Glutamatergic neuron (in vitro differentiated cells): ENCODE measurements around the gene TGFBRAP1. TPM values are rescaled to one million over a fixed set of nuclear protein-coding genes. Genes with fewer than 3 reads are reported as not detected.
A peak's percentile ranks its signal among the peaks of the same experiment; 100 is the strongest.

Source experiments
- DNase-seq: peaks from one replicate; pipeline ENCODE4 v3.0.0; 2022
- H3K27ac Mint-ChIP-seq: one replicate; pipeline ENCODE4 v1.8.0; 2020; ENCODE audit warnings: mild to moderate bottlenecking, mixed read lengths, inconsistent platforms; ENCODE audit not compliant: unreplicated experiment
- H3K27me3 Mint-ChIP-seq: one replicate; pipeline ENCODE4 v1.8.0; 2020; ENCODE audit warnings: mild to moderate bottlenecking, moderate library complexity, mixed read lengths, inconsistent platforms; ENCODE audit not compliant: unreplicated experiment
- H3K36me3 Mint-ChIP-seq: one replicate; pipeline ENCODE4 v1.8.0; 2020; ENCODE audit warnings: mild to moderate bottlenecking, mixed read lengths, inconsistent platforms; ENCODE audit not compliant: unreplicated experiment
- H3K4me1 Mint-ChIP-seq: one replicate; pipeline ENCODE4 v1.8.0; 2020; ENCODE audit warnings: mild to moderate bottlenecking, low read depth, mixed read lengths, inconsistent platforms; ENCODE audit not compliant: unreplicated experiment
- H3K4me3 Mint-ChIP-seq: one replicate; pipeline ENCODE4 v1.8.0; 2020; ENCODE audit warnings: mild to moderate bottlenecking, mixed read lengths, inconsistent platforms; ENCODE audit not compliant: unreplicated experiment
- H3K9me3 Mint-ChIP-seq: one replicate; pipeline ENCODE4 v1.8.0; 2020; ENCODE audit warnings: mild to moderate bottlenecking, moderate library complexity, mixed read lengths, inconsistent platforms; ENCODE audit not compliant: unreplicated experiment
- CTCF ChIP-seq: fragments of 200-600 bp; sonication (generic); IDR thresholded peaks from one replicate; pipeline ENCODE4 v1.5.0; 2021; ENCODE audit not compliant: partially characterized antibody, unreplicated experiment
- total RNA-seq: library from RNA; stranded (reverse); fragmentation: NEBNext Ultra II Directional; extraction: Animal tissue kit (Norgen Biotek cat#: 25700); gene quantifications from one replicate; pipeline ENCODE4 v1.2.1, GENCODE V29; 2021; ENCODE audit not compliant: unreplicated experiment

Gene TGFBRAP1
- total RNA-seq, 1 donor from 2014 or later: 14.9 TPM

DNA sequence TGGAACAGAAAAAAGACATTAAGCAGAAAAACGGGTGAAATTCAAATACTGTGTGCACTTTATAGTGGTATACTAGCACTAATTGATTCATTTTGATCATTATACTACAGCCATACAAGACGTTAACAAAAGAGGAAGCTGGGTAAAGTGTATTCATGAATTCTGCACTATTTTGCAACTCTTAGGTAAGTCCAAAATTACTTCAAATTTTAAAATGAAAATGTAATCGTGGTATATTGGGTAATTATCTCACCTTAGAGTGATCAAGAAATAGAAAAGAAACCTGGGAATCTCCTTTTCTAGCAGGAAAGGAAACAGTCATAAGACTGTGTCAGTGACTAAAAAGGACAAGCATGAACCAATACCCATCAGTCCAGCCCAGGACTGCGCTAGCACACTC is 5.4 kb downstream of the TGFBRAP1 start:
- Mint-ChIP-seq H3K36me3 (no peaks in the 10 kb centered on the region), H3K4me3 (no peak overlapping the region), H3K4me1 (peaks cover 12% of the 10 kb centered on the region), H3K9me3 (peaks cover 2% of the 10 kb centered on the region), H3K27me3 (peaks cover under 1% of the 10 kb centered on the region), H3K27ac (no peak overlapping the region)
- no peak for DNase-seq
- no peak for TF ChIP-seq CTCF

- no peaks in the 10 kb centered on the region for H3K9me3 Mint-ChIP-seq
- TF ChIP-seq CTCF: no peak
- H3K4me3 Mint-ChIP-seq: no peak overlapping the region
- no peaks in the 10 kb centered on the region for H3K27me3 Mint-ChIP-seq
- H3K36me3 Mint-ChIP-seq: no peaks in the 10 kb centered on the region
- H3K27ac Mint-ChIP-seq: no peak overlapping the region
- DNase-seq: no peak
- peaks cover 7% of the 10 kb centered on the region for H3K4me1 Mint-ChIP-seq
Observed at GRCh38 chr2:105323111-105323510, 6.4 kb downstream of the TGFBRAP1 start.

DNA sequence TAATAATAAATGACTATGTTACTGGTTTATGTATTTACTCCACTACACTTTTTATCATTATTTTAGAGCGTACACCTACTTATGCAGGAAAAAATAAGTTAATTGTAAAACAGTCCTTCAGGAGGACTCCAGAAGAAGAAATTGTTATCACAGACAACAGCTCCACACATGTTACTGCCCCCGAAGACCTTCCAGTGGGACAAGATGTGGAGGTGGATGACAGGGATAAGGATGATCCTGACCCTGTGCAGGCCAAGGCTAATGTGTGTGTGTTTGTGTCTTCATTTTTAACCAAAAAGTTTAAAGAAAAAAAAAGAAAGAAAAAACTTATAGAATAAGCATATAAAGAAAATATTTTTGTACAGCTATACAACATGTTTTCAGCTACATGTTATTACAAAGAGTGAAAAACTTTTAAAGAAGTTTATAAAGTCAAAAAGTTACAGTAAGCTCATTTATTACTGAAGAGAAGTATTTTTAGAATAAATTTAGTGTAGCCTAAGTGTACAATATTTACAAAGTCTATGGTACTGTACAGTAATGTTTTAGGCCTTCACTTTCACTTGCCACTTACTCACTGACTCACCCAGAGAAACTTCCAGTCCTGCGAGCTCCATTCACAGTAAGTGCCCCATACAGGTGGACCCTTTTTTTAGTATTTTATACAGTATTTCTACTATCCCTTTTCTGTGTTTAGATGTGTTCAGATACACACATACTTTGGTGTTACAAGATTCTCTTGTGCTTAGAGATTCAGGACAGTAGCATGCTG is 7.5 kb downstream of the TGFBRAP1 start:
- no peak overlapping the region for H3K4me3 Mint-ChIP-seq
- H3K27me3 Mint-ChIP-seq: no peaks in the 10 kb centered on the region
- no peaks in the 10 kb centered on the region for H3K36me3 Mint-ChIP-seq
- no peak for TF ChIP-seq CTCF
- peak overlapping the region; percentile 17 for H3K27ac Mint-ChIP-seq
- H3K9me3 Mint-ChIP-seq: no peaks in the 10 kb centered on the region
- no peak for DNase-seq
- peaks cover 7% of the 10 kb centered on the region for H3K4me1 Mint-ChIP-seq

DNA sequence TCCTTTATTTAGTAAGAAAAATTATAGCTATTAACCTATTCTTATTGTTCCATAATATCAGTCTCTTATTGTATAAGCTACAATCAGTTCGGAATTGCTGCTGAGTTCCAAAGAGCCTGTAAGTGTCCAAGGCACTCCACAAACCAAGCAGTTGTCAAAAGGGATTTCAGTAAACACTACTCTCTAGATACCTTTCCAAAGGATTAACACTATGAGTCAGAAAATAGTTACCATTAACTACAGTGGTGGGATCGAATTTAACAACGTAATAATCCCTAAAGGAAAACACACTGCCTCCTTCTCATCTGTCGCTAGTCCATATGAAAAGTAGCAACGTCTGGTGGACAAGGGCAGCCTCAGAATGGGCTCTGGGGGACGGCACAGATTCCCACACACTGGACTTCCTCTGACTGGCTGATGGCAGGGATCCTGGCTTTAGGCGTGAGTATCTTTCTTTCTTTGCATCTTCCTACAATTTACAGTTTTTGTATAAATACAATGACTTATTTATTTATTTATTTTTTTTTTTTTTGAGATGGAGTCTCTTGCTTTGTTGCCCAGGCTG is 8.8 kb downstream of the TGFBRAP1 start:
- Mint-ChIP-seq H3K27me3 (no peaks in the 10 kb centered on the region), H3K27ac (no peak overlapping the region), H3K36me3 (no peaks in the 10 kb centered on the region), H3K9me3 (no peaks in the 10 kb centered on the region), H3K4me1 (peaks cover 7% of the 10 kb centered on the region), H3K4me3 (no peak overlapping the region)
- TF ChIP-seq CTCF: no peak
- DNase-seq: no peak

- Mint-ChIP-seq H3K27me3 (no peaks in the 10 kb centered on the region), H3K9me3 (no peaks in the 10 kb centered on the region), H3K36me3 (no peaks in the 10 kb centered on the region), H3K27ac (no peak overlapping the region), H3K4me3 (no peak overlapping the region), H3K4me1 (peaks cover 4% of the 10 kb centered on the region)
- TF ChIP-seq CTCF: no peak
- no peak for DNase-seq
Observed at GRCh38 chr2:105317937-105318336, 11.6 kb downstream of the TGFBRAP1 start.
